PFSK-1 (cell line): ENCODE data around the gene SLX9.

Source experiments
- FOXP2 ChIP-seq: optimal IDR thresholded peaks from 2 replicates; pipeline ENCODE3; 2011; ENCODE audit warnings: borderline replicate concordance, control low read depth, inconsistent platforms; ENCODE audit not compliant: insufficient read depth; ENCODE audit errors: extremely low read length, extremely low read depth
- POLR2AphosphoS5 ChIP-seq: IDR thresholded peaks from 2 replicates; pipeline ENCODE4 v1.6.1; 2012; ENCODE audit warnings: low read depth, mild to moderate bottlenecking, control low read depth, low read length, moderate library complexity
- REST ChIP-seq, 2 experiments: IDR thresholded peaks; 2 replicates each; pipeline versions ENCODE4 v1.6.1 to v1.8.0; 2011 to 2012; ENCODE audit warnings: low read depth in 2 of 2, low read length in 2 of 2, control low read depth in 1 of 2, inconsistent platforms in 1 of 2, mild to moderate bottlenecking in 1 of 2, moderate library complexity in 1 of 2; ENCODE audit not compliant: insufficient read depth in 1 of 2
- SIN3A ChIP-seq: IDR thresholded peaks from 2 replicates; pipeline ENCODE4 v1.6.1; 2012; ENCODE audit warnings: mild to moderate bottlenecking, low read length, moderate library complexity, borderline replicate concordance; ENCODE audit not compliant: insufficient read depth
- TAF1 ChIP-seq: IDR thresholded peaks from 2 replicates; pipeline ENCODE4 v1.6.1; 2012; ENCODE audit warnings: low read length, control low read depth, borderline replicate concordance; ENCODE audit not compliant: insufficient read depth

Gene SLX9

DNA sequence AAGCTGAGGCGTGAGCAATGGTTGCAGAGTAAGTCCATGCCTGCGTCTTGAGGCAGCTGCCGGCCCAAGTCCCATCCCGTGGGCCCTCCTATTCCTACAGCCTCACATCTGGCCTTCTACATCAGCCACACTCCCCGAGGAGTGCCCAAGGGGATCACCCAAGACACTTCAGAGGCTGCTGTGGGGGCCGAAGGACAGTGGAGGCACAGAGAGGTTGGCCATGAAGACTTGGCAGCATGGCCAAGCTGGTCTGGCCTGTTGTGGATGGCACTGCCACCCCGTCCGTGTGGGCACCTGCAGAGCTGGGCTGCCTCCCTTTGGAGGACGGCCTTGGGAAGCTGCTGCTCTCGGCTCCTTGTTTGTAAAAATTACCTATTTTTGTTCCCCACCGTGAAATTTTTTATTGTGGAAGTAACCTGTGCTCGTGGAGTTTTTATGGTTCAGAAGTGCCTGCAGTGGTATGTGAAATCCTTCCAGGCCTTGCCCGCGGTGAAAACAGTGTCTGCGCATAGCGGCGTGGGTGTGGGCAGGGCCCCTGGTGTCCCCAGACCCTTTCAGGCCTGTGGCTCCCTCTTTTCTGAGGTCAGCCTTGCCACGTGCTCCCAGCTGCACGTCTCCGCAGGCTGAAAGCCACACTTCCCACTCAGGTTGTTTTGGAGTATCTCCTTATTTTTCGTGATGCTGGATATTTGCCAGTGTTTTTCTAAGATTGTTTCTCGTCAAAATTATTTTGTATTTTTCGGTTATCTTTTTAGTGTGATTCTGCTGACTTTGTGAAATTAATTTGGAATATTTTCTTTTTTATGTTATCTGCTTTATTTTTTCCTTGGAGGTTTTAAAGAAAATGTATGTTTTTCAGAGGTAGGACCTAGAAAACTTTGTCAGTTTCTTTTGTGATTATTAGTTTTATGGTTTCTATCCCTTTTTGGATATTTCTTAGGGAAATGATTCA is 20.6 kb downstream of the SLX9 start:
- no peak for TF ChIP-seq SIN3A
- no peak for TF ChIP-seq TAF1
- no peak for TF ChIP-seq POLR2AphosphoS5
- TF ChIP-seq REST (IDR thresholded peaks at IDR 0.05; ENCODE audit: insufficient read depth in 1 of 2, low read depth in 2 of 2, low read length in 2 of 2): no peak
- TF ChIP-seq FOXP2: no peak

DNA sequence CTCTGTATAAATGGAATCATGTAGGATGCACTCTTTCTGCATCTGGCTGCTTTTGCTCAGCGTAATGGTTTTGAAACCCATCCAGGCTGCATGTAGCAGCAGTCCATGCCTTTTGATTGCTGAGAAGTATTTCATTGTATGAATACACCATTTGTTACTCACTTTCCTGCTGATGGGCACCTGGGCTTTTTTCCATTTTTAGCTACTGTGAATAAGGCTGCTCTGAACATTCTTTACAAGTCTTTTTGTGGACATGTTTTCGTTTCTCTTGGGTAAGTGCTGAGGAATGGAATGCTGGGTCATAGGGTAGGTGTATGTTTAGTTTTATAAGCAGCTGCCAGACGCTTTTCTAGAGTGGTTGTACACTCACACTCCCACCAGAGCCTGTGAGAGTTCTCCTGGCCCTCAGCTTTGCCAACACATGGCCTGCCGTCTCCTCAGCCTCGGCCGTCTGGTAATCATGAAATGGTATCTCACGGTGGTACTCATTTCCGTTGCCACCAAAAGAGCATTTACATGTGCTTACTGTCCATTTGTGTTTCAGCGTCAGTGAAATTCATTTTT is 22.7 kb downstream of the SLX9 start:
- no peak for TF ChIP-seq FOXP2
- TF ChIP-seq SIN3A: no peak
- TF ChIP-seq TAF1: no peak
- TF ChIP-seq REST (IDR thresholded peaks at IDR 0.05; ENCODE audit: insufficient read depth in 1 of 2, low read depth in 2 of 2, low read length in 2 of 2): no peak

- no peak for TF ChIP-seq FOXP2
- no peak for TF ChIP-seq POLR2AphosphoS5
- TF ChIP-seq SIN3A: no peak
- TF ChIP-seq TAF1: no peak
- no peak for TF ChIP-seq REST (IDR thresholded peaks at IDR 0.05; ENCODE audit: insufficient read depth in 1 of 2, low read depth in 2 of 2, low read length in 2 of 2)
Observed at GRCh38 chr21:44964381-44964780, 24.6 kb downstream of the SLX9 start.

GRCh38 chr21:44965251-44966022 is 25.6 kb downstream of the SLX9 start:
- no peak for TF ChIP-seq REST (IDR thresholded peaks at IDR 0.05; ENCODE audit: insufficient read depth in 1 of 2, low read depth in 2 of 2, low read length in 2 of 2)
- TF ChIP-seq SIN3A: peak; percentile 16; the same call in 1 of the 2 replicates
